WI38 (cell line): ENCODE results near the gene HERC3.

Source experiments
- H3K4me3 ChIP-seq: 2 replicates; pipeline ENCODE4 v1.5.1; 2011; ENCODE audit warnings: low read depth, mild to moderate bottlenecking, control low read depth, low read length
- TF ChIP-seq, protein P1 (sequence below): IDR thresholded peaks from 2 replicates; pipeline ENCODE4 v1.5.1; 2012; ENCODE audit warnings: low read depth, mild to moderate bottlenecking, control low read depth, low read length

The HERC3 gene

DNA sequence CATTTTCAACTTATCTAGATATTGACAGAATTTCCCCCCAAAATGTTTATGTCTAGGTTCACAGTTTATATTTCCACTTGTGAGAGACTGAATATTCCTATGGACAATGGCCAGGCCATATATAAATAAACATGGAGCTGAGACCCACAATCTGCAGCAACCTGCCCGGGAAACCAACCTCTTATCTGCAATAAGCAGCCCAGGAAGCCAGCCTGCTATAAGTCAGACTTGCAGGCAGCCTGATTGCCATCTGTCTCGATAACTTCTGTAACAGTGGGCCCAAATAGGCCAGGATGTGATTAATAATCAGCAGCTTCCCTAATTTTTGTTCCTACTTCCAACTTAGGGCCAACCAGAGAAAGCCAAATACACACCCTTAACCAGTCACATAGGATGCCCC, 110.5 kb downstream of the HERC3 start:
- TF ChIP-seq, protein P1, sequence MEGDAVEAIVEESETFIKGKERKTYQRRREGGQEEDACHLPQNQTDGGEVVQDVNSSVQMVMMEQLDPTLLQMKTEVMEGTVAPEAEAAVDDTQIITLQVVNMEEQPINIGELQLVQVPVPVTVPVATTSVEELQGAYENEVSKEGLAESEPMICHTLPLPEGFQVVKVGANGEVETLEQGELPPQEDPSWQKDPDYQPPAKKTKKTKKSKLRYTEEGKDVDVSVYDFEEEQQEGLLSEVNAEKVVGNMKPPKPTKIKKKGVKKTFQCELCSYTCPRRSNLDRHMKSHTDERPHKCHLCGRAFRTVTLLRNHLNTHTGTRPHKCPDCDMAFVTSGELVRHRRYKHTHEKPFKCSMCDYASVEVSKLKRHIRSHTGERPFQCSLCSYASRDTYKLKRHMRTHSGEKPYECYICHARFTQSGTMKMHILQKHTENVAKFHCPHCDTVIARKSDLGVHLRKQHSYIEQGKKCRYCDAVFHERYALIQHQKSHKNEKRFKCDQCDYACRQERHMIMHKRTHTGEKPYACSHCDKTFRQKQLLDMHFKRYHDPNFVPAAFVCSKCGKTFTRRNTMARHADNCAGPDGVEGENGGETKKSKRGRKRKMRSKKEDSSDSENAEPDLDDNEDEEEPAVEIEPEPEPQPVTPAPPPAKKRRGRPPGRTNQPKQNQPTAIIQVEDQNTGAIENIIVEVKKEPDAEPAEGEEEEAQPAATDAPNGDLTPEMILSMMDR, result no peak

DNA sequence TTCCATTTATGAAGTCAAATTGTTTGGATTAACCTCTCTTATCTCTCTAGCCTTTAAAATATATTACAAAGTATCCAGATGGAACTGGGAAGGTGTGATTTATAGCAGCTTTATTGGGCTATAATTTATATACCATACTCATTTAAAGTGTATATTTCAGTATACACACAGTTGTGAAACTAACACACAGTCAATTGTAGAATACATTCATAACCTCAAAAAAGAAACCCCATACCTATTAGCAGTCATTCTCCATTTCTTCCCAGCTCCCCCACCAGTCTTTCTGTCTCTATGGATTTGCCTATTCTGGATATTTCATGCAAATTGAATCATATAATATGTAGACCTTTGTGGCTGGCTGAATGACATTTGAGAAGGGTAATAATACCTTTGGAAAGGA, 112.9 kb downstream of the HERC3 start:
- no peak overlapping the region for H3K4me3 ChIP-seq
- TF ChIP-seq, protein P1, result no peak

More for the DNA sequence above, 110.5 kb downstream of the HERC3 start:
- H3K4me3 ChIP-seq, result no peak overlapping the region

DNA sequence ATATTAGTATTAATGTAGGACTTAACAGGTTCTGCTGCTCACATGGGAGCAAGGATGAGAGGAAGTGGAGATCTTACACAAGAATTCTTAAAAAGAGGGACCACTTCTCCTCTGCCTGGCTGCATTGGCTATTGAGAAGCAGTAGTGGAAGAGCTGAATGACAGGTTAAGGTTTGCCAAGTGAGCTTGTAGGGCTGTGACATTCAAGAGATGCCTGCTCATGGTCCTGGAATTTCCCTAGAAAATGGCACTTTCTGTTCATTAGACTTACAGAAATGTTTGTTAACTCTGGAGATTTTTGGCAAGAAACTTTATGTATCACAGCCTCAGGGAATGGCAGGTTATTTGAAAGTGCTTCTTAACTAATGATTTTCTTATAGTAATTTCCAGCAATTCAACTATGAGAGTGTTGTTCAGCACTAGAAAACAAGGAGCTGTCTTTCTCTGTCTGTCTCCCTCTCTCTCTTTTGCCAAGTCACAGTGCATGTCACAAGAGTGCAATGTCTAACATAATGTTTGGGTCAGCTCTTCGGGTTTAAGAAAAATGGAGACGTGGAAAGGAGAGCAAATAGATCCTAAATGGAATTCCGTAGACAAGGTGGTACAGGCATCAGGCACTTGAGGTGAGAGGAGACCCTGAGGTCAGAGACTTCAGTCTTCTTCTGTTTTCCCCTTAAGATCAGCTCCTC, 113.7 kb downstream of the HERC3 start:
- TF ChIP-seq, protein P1, result no peak
- H3K4me3 ChIP-seq, result no peak overlapping the region

DNA sequence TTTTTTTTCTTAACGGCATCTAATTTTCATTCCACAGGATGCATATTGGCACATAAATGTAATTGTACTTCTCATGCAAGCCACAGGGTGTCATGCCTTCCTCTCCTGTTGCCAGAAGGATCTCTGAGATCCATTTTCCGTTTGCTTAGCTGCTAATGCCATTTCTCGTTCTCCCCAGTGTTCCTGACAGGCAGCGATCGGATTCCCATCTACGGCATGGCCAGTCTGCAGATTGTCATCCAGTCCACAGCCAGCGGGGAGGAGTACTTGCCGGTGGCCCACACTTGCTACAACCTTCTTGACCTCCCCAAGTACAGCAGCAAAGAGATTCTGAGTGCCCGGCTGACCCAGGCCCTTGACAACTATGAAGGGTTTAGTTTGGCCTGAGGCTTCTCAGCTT, 114.3 kb downstream of the HERC3 start:
- H3K4me3 ChIP-seq, result no peak overlapping the region
- TF ChIP-seq, protein P1, result peak; percentile 42; the same call in 1 of the 2 replicates

DNA sequence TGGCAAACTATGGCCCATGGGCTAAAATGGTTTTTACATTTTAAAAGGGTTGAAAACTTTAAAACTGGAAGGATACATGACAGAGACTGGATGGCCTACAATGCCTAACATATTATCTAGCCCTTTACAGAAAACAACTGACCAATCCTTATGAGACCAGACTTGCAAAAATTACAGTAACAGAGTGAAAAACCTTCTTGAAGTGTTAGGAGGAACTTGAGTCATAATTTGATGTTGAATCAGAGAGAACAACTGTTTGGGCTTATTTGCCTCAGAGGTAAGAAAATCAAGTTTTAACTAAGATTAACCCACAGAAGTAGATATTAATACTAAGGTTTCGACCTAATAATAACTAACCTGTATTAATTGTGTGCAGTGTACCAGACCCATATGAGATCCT, 117.7 kb downstream of the HERC3 start:
- TF ChIP-seq, protein P1, result no peak

DNA sequence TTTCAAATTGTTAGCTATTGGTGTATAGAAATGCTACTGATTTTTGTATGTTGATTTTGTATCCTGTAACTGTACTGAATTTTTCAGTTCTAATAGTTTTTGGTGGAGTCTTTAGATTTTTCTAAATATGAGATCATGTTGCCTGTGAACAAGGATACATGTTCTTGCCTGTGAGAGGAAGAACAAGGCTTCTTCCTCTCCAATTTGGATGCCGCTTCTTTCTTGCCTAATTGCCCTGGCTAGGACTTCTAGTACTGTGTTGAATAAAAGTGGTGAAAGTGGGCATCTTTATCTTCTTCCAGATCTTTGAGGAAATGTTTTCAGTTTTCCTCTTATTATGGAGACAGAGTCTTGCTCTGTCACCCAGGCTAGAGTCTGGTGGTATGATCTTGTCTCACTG, 121.5 kb downstream of the HERC3 start:
- TF ChIP-seq, protein P1, result no peak
- H3K4me3 ChIP-seq, result no peak overlapping the region

More for the DNA sequence above, 117.7 kb downstream of the HERC3 start:
- no peak overlapping the region for H3K4me3 ChIP-seq

DNA sequence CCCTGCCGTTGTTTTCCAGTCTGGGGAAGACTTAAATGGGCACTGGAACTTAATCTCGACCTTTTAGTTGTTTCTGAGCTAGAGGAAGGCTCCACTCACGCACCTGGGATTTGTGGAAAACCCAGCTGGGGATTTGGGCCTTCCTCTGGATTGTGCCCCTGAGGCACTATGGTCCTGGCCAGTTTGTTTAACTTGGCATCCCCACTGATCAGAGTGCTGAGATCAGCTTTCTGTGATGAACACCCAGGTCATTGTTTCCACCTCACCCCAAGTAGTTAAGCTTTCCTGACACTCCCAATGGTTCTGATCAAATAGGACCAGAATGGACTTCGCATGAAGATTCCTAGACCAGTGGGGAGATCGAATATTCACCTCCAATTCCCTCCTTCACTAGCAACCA, 125.8 kb downstream of the HERC3 start:
- H3K4me3 ChIP-seq, result no peak overlapping the region
- TF ChIP-seq, protein P1, result no peak
